Small intestine (tissue), 7 donors: ENCODE results near the gene HECTD1. TPM values are rescaled to one million over a fixed set of nuclear protein-coding genes. Genes with fewer than 3 reads are reported as not detected.
"Not testable (repeated sequence)": the region's sequence is repeated elsewhere in the genome, so short reads cannot be mapped to it uniquely, and the experiment has no call there.

Experiments
- DNase-seq, 2 donors: peaks; one replicate each; pipeline versions ENCODE4 v3.0.0 to v3.0.0-alpha.2; 2013
- FAIRE-seq: peaks from 2 replicates; lab custom pipeline; 2012; peaks lifted over from hg19 to GRCh38; lab: Jason Lieb, UNC
- H3K27ac ChIP-seq, 3 donors: one replicate each; pipeline ENCODE4 v1.5.1; 2013; ENCODE audit warnings: low read length in 2 of 3, mild to moderate bottlenecking in 2 of 3, control low read depth in 1 of 3, inconsistent platforms in 1 of 3, low read depth in 1 of 3, moderate library complexity in 1 of 3
- H3K27me3 ChIP-seq, 3 donors: one replicate each; pipeline ENCODE4 v1.6.1; 2013; ENCODE audit warnings: low read length in 3 of 3, inconsistent platforms in 1 of 3; ENCODE audit not compliant: control insufficient read depth in 3 of 3, insufficient read depth in 3 of 3
- H3K36me3 ChIP-seq, 3 donors: one replicate each; pipeline ENCODE4 v1.6.1; 2013; ENCODE audit warnings: low read length in 3 of 3, inconsistent platforms in 1 of 3, low read depth in 1 of 3, mild to moderate bottlenecking in 1 of 3, moderate library complexity in 1 of 3; ENCODE audit not compliant: control insufficient read depth in 3 of 3, insufficient read depth in 2 of 3
- H3K4me1 ChIP-seq, 3 donors: one replicate each; pipeline ENCODE4 v1.6.1; 2013; ENCODE audit warnings: low read length in 2 of 3, inconsistent platforms in 1 of 3, low read depth in 1 of 3, mild to moderate bottlenecking in 1 of 3, moderate library complexity in 1 of 3; ENCODE audit not compliant: control insufficient read depth in 3 of 3, insufficient read depth in 2 of 3
- H3K4me3 ChIP-seq, 3 donors: one replicate each; pipeline ENCODE4 v1.5.1; 2013; ENCODE audit warnings: low read length in 3 of 3, control low read depth in 1 of 3, inconsistent platforms in 1 of 3, low read depth in 1 of 3, mild to moderate bottlenecking in 1 of 3, moderate library complexity in 1 of 3
- H3K9me3 ChIP-seq, 2 donors: one replicate each; pipeline ENCODE4 v1.6.1; 2013; ENCODE audit warnings: low read depth in 1 of 2, low read length in 1 of 2; ENCODE audit not compliant: control insufficient read depth in 2 of 2, insufficient read depth in 1 of 2
- WGBS, 3 donors: extraction: QIAGEN DNeasy Blood & Tissue Kit; methylation state at CpG; one replicate each; pipeline ENCODE4 v1.1.7; 2013; 5-methylcytosine and 5-hydroxymethylcytosine counted together
- polyA plus RNA-seq, 4 donors: library from polyadenylated mRNA; stranded (reverse) in 3 of 4; unstranded in 1 of 4; fragments of 200-250 nt in 3 of 4; fragments of 120-200 nt in 1 of 4; gene quantifications; one replicate each; pipeline versions ENCODE4 v1.2.1 to v1.2.3, GENCODE V29; 2013
- donor health status: healthy with polysubstance abuse.
- donor health status: control.
- donor health status: control.
- donor health status: Bipolar disorder and iron deficiency.
- donor health status: healthy.

Gene HECTD1
- polyA plus RNA-seq, 4 donors: 40.9 to 84.4 (median 55.0) TPM

- not testable (repeated sequence) for H3K4me3 ChIP-seq, H3K9me3 ChIP-seq, H3K4me1 ChIP-seq, H3K27ac ChIP-seq, FAIRE-seq, DNase-seq, H3K27me3 ChIP-seq
- 88 to 99% (median 97%) methylated on average over 6 of the region's 6 CpGs for WGBS, 3 donors
- H3K36me3 ChIP-seq: peaks cover 2 to 42% (median 10%) of the 10 kb centered on the region in 3 donors
These were observed 25.6 kb downstream of the HECTD1 start for GRCh38 chr14:31182016-31182415.

- 81 to 96% (median 90%) methylated on average over 3 of the region's 3 CpGs for WGBS, 3 donors
- Histone ChIP-seq H3K27me3 (no peaks in the 10 kb centered on the region), H3K4me1 (no peaks in the 10 kb centered on the region), H3K9me3 (no peaks in the 10 kb centered on the region), H3K27ac (no peak overlapping the region), H3K36me3 (peaks cover 2 to 45% (median 11%) of the 10 kb centered on the region in 3 donors), H3K4me3 (no peak overlapping the region)
- no peak for FAIRE-seq
- DNase-seq: no peak
These were observed 26.3 kb downstream of the HECTD1 start for GRCh38 chr14:31181271-31181670.

- Histone ChIP-seq H3K9me3 (no peaks in the 10 kb centered on the region), H3K27me3 (no peaks in the 10 kb centered on the region), H3K4me1 (no peaks in the 10 kb centered on the region), H3K27ac (no peak overlapping the region), H3K36me3 (peaks cover 2 to 46% (median 14%) of the 10 kb centered on the region in 3 donors), H3K4me3 (no peak overlapping the region)
- 68 to 88% (median 76%) methylated on average over 3 of the region's 3 CpGs for WGBS, 3 donors
- FAIRE-seq (no peak), DNase-seq (no peak)
These were observed 27.1 kb downstream of the HECTD1 start for GRCh38 chr14:31180299-31181051.

DNA sequence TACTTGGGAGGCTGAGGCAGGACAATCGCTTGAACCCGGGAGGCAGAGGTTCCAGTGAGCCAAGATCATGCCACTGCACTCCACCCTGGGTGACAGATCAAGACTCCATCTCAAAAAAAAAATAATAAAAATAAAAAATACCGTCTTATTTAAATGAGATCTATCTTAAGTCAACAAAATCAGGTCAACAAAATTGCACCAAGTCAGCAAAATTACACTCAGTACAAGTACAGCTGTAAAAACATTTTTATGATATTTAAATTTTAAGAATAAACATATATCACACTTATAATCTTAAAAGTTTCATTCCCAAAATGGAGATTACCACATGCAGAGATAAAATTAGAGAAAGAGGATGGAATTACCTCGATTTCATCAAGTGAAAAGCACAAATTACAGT is 33.2 kb downstream of the HECTD1 start:
- Histone ChIP-seq H3K4me1 (no peaks in the 10 kb centered on the region), H3K9me3 (no peaks in the 10 kb centered on the region), H3K27me3 (no peaks in the 10 kb centered on the region), H3K27ac (no peak overlapping the region), H3K36me3 (peaks cover 2 to 47% (median 34%) of the 10 kb centered on the region in 3 donors), H3K4me3 (no peak overlapping the region)
- FAIRE-seq: no peak
- 93 to 97% (median 94%) methylated on average over 4 of the region's 4 CpGs for WGBS, 3 donors
- DNase-seq: no peak

- 94 to 98% (median 97%) methylated on average over 15 of the region's 15 CpGs for WGBS, 3 donors
- Histone ChIP-seq H3K9me3 (no peaks in the 10 kb centered on the region), H3K27ac (no peak overlapping the region), H3K4me3 (no peak overlapping the region), H3K27me3 (no peaks in the 10 kb centered on the region), H3K4me1 (no peaks in the 10 kb centered on the region), H3K36me3 (peaks cover 2 to 45% (median 34%) of the 10 kb centered on the region in 3 donors)
- no peak for DNase-seq
- no peak for FAIRE-seq
These were observed 34.3 kb downstream of the HECTD1 start for GRCh38 chr14:31173120-31173837.

DNA sequence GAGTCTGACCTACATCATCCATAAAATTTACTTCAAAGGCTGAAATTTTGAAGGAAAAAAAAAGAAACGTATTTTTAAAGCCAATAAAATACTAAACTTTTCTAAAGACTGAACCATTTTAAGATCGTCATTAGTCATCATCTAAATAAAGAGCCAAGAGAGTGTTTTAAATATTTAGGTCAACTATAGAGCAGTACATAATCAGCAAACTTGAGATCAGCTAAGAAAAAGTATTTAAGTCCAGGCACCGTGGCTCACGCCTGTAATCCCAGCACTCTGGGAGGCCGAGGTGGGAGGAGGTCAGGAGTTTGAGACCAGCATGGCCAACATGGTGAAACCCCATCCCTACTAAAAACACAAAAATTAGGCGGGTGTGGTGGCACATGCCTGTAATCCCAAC is 35.5 kb downstream of the HECTD1 start:
- DNase-seq: no peak
- Histone ChIP-seq H3K36me3 (peaks cover 0 to 44% (median 32%) of the 10 kb centered on the region in 3 donors), H3K4me1 (no peaks in the 10 kb centered on the region), H3K27ac (no peak overlapping the region), H3K27me3 (no peaks in the 10 kb centered on the region), H3K9me3 (no peaks in the 10 kb centered on the region), H3K4me3 (no peak overlapping the region)
- no peak for FAIRE-seq
- WGBS, 3 donors: 73 to 88% (median 75%) methylated on average over 6 of the region's 6 CpGs

DNA sequence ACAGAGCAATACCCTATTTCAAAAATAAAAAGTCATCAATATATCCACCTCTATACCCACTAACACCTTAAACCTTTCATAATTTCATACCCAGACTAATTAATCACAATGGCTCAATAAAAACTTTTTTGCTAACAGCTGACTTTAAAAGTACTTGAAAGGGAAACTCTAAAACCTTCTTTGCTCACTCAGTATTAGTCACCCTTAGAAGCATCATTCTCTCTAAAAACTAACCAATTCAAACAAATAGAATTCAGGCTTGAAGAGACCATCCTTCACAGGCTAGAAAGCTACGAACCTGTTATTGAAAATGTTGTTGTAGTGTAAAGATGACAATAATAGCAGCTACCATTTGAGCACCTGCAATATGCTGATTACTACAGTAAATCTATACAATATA is 37.2 kb downstream of the HECTD1 start:
- 48 to 93% (median 90%) methylated on average over 1 of the region's 1 CpG for WGBS, 3 donors
- peaks cover 6 to 48% (median 28%) of the 10 kb centered on the region in 3 donors for H3K36me3 ChIP-seq
- no peak overlapping the region for H3K27ac ChIP-seq
- no peaks in the 10 kb centered on the region for H3K27me3 ChIP-seq
- H3K4me3 ChIP-seq: no peak overlapping the region
- H3K9me3 ChIP-seq: no peaks in the 10 kb centered on the region
- H3K4me1 ChIP-seq: no peaks in the 10 kb centered on the region
- no peak for DNase-seq
- FAIRE-seq: no peak

- FAIRE-seq (no peak), DNase-seq (no peak)
- Histone ChIP-seq H3K9me3 (no peaks in the 10 kb centered on the region), H3K27ac (no peak overlapping the region), H3K4me1 (no peaks in the 10 kb centered on the region), H3K36me3 (peaks cover 6 to 44% (median 31%) of the 10 kb centered on the region in 3 donors), H3K27me3 (no peaks in the 10 kb centered on the region), H3K4me3 (no peak overlapping the region)
- WGBS, 3 donors: 97 to 98% (median 97%) methylated on average over 5 of the region's 5 CpGs
These were observed 37.7 kb downstream of the HECTD1 start for GRCh38 chr14:31169877-31170276.
